ENCODE results near the gene ZSCAN10. TPM values are rescaled to one million over a fixed set of nuclear protein-coding genes. Genes with fewer than 3 reads are reported as not detected.
"Not testable (repeated sequence)": the region's sequence is repeated elsewhere in the genome, so short reads cannot be mapped to it uniquely, and the experiment has no call there.

ZSCAN10 gene
- total and polyA plus RNA-seq, 7 donors = 0.07 to 0.16 TPM; not detected in 5

DNA sequence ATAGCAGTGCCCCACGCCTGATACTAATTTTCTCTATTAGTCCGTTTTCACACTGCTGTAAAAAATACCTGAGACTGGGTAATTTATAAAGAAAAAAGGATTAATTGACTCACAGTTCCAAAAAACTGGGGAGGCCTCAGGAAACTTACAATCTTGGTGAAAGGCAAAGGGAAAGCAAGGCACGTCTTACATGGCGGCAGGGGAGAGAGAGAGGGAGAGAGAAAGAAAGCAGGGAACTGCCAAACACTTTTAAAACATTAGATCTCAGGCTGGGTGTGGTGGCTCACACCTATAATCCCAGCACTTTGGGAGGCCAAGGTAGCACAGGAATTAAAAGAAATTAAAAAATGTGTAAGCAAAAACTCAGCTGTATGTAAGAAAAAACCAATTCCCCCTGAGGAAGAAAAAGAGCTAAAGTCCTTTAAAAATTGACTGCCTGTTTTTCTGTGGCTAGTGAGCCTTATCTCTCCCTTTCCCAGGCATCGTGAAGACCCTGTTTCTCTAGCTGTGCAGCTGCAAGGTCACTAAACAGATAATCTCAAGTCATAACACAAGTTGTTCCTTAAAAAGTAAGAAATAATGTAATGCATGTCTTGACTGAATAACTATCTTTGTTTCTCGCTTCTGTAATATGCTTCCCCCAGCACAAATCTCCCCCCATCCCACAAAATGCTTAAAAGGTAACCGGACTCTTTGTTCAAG, 14.0 kb downstream of the ZSCAN10 start:
- no peaks in the 10 kb centered on the region for H3K36me3 ChIP-seq (ENCODE audit: insufficient read depth in 1 of 2, low read depth in 1 of 2)
- no peak for TF ChIP-seq CTCF (IDR thresholded peaks at IDR 0.05)
- peak in 1 of 2 donors; percentile 10 for DNase-seq
- ATAC-seq = no peak
- no peak overlapping the region for H3K27ac ChIP-seq
- H3K27me3 ChIP-seq (ENCODE audit: insufficient read depth in 3 of 3, low read length in 2 of 3) = no peaks in the 10 kb centered on the region
- 84 to 88% (median 86%) methylated on average over 7 of the region's 7 CpGs for WGBS, 3 donors
- intact Hi-C loops (cut with DNase I) = no loop called here
- H3K9me3 ChIP-seq = no peaks in the 10 kb centered on the region
- H3K4me3 ChIP-seq = no peak overlapping the region
- H3K4me1 ChIP-seq = peaks cover 9% of the 10 kb centered on the region

DNA sequence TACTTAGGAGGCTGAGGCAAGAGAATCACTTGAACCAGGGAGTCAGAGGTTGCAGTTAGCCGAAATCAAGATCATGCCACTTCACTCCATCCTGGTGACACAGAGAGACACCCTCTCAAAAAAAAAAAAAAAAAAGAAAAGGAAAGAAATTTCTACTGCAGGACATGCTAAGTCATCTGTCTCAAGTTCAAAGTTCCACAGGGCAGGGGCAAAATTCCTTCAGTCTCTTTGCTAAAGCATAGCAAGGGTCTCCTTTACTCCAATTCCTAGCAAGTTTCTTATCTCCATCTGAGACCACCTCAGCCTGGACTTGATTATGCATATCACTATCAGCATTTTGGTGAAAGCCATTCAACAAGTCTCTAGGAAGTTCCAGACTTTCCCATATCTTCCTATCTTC, 14.6 kb downstream of the ZSCAN10 start:
- ATAC-seq = no peak
- Histone ChIP-seq H3K27ac (no peak overlapping the region), H3K36me3 (ENCODE audit: insufficient read depth in 1 of 2, low read depth in 1 of 2) (no peaks in the 10 kb centered on the region), H3K9me3 (no peaks in the 10 kb centered on the region), H3K4me3 (no peak overlapping the region), H3K27me3 (ENCODE audit: insufficient read depth in 3 of 3, low read length in 2 of 3) (no peaks in the 10 kb centered on the region), H3K4me1 (peaks cover 9% of the 10 kb centered on the region)
- intact Hi-C loops (cut with DNase I) = no loop called here
- no peak for TF ChIP-seq CTCF (IDR thresholded peaks at IDR 0.05)
- no peak for DNase-seq
- WGBS, 3 donors = 87 to 100% (median 93%) methylated on average over 1 of the region's 1 CpG

- 93 to 96% (median 93%) methylated on average over 8 of the region's 8 CpGs for WGBS, 3 donors
- H3K9me3 ChIP-seq; intact Hi-C loops (cut with DNase I): not testable (repeated sequence)
Measured at GRCh38 chr16:3083408-3083807, 15.7 kb downstream of the ZSCAN10 start.

DNA sequence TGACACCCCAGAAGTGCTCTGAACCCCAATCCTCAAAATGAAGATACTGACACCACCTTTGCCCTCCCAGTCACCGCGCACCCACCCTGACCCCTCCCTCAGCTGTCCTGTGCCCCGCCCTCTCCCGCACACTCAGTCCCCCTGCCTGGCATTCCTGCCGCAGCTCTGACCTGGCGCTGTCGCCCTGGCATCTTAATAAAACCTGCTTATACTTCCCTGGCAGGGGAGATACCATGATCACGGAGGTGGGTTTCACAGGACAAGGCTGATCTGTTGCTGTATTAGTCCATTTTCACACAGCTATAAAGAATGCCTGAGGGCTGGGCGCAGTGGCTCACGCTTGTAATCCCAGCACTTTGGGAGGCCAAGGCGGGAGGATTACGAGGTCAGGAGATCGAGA, 17.1 kb downstream of the ZSCAN10 start:
- ATAC-seq; H3K27ac ChIP-seq; H3K9me3 ChIP-seq; intact Hi-C loops (cut with DNase I); H3K27me3 ChIP-seq (ENCODE audit: insufficient read depth in 3 of 3, low read length in 2 of 3); H3K4me1 ChIP-seq; H3K36me3 ChIP-seq (ENCODE audit: insufficient read depth in 1 of 2, low read depth in 1 of 2); H3K4me3 ChIP-seq: not testable (repeated sequence)
- WGBS, 3 donors = 90 to 94% (median 92%) methylated on average over 11 to 13 of the region's 13 CpGs
- peak in 1 of 2 donors; percentile 31 for DNase-seq

More at GRCh38 chr16:3083408-3083807, 15.7 kb downstream of the ZSCAN10 start:
- peak in 1 of 2 donors; percentile 19 for DNase-seq
- ATAC-seq; H3K27me3 ChIP-seq (ENCODE audit: insufficient read depth in 3 of 3, low read length in 2 of 3); H3K4me3 ChIP-seq; H3K36me3 ChIP-seq (ENCODE audit: insufficient read depth in 1 of 2, low read depth in 1 of 2); H3K4me1 ChIP-seq; H3K27ac ChIP-seq: not testable (repeated sequence)

DNA sequence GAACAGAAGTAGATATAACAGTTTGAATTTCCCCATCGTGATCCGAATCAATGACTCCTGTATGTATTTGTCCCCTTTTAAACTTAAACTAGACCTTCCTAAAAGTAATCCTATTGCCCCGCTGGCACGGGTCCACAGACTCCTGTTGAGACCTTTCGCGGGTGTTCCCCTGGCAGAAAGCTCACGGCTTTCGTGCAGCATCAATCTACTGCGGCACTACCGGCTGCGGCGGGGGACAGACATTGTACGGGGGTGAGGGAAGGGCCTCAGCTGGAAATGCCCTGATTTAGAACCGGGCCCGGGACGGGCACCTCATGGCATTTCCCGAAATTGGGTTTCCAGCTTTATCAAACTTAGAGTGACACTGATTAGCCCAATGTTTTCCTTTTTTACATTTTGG, 19.1 kb downstream of the ZSCAN10 start:
- no peaks in the 10 kb centered on the region for H3K4me1 ChIP-seq
- no peaks in the 10 kb centered on the region for H3K36me3 ChIP-seq (ENCODE audit: insufficient read depth in 1 of 2, low read depth in 1 of 2)
- H3K27ac ChIP-seq = no peak overlapping the region
- intact Hi-C loops (cut with DNase I) = no loop called here
- H3K27me3 ChIP-seq (ENCODE audit: insufficient read depth in 3 of 3, low read length in 2 of 3) = no peaks in the 10 kb centered on the region
- no peak overlapping the region for H3K4me3 ChIP-seq
- DNase-seq (peak in 1 of 2 donors; percentile 31), ATAC-seq (no peak)
- WGBS, 3 donors = 82 to 88% (median 85%) methylated on average over 17 of the region's 17 CpGs
- TF ChIP-seq CTCF (IDR thresholded peaks at IDR 0.05) = no peak
- no peaks in the 10 kb centered on the region for H3K9me3 ChIP-seq

- Histone ChIP-seq H3K4me1 (no peaks in the 10 kb centered on the region), H3K36me3 (ENCODE audit: insufficient read depth in 1 of 2, low read depth in 1 of 2) (no peaks in the 10 kb centered on the region), H3K9me3 (no peaks in the 10 kb centered on the region), H3K4me3 (no peak overlapping the region), H3K27ac (no peak overlapping the region), H3K27me3 (ENCODE audit: insufficient read depth in 3 of 3, low read length in 2 of 3) (no peaks in the 10 kb centered on the region)
- WGBS, 3 donors = 60 to 71% (median 69%) methylated on average over 6 of the region's 6 CpGs
- no peak for ATAC-seq
- DNase-seq = peak in 1 of 2 donors; percentile 48
- intact Hi-C loops (cut with DNase I) = no loop called here
- no peak for TF ChIP-seq CTCF (IDR thresholded peaks at IDR 0.05)
Measured at GRCh38 chr16:3076577-3076976, 22.5 kb downstream of the ZSCAN10 start.

- H3K36me3 ChIP-seq (ENCODE audit: insufficient read depth in 1 of 2, low read depth in 1 of 2); ATAC-seq; H3K4me1 ChIP-seq; H3K27me3 ChIP-seq (ENCODE audit: insufficient read depth in 3 of 3, low read length in 2 of 3); intact Hi-C loops (cut with DNase I); H3K4me3 ChIP-seq; H3K27ac ChIP-seq; H3K9me3 ChIP-seq: not testable (repeated sequence)
- peak in 1 of 2 donors; percentile 32 for DNase-seq
- 86 to 100% (median 89%) methylated on average over 4 to 6 of the region's 6 CpGs for WGBS, 3 donors
Measured at GRCh38 chr16:3075946-3076345, 23.1 kb downstream of the ZSCAN10 start.

Measured in psoas muscle (tissue), 8 donors.